GM06990 (cell line): ENCODE measurements around the gene NOTO.

Experiments used
- DNase-seq: peaks from one replicate; pipeline ENCODE4 v3.0.0-alpha.2; 2011; ENCODE audit not compliant: insufficient read length; ENCODE audit errors: extremely low read depth
- H3K27me3 ChIP-seq: replicated peaks from 2 replicates; pipeline ENCODE4 v1.6.0; 2011; ENCODE audit warnings: low read length; ENCODE audit not compliant: control insufficient read depth, insufficient read depth
- H3K36me3 ChIP-seq: 2 replicates; pipeline ENCODE4 v1.5.1; 2011; ENCODE audit warnings: low read length; ENCODE audit not compliant: control insufficient read depth, insufficient read depth
- H3K4me3 ChIP-seq: replicated peaks from 2 replicates; pipeline ENCODE4 v1.5.1; 2011; ENCODE audit warnings: low read depth, mild to moderate bottlenecking, control low read depth, low read length
- CTCF ChIP-seq: IDR thresholded peaks from 2 replicates; pipeline ENCODE4 v1.5.1; 2011; ENCODE audit warnings: low read length, control low read depth, mild to moderate bottlenecking, inconsistent platforms; ENCODE audit not compliant: insufficient read depth, poor library complexity, severe bottlenecking

The NOTO gene

GRCh38 chr2:73235315-73236028, 33.1 kb downstream of the NOTO start:
- H3K4me3 ChIP-seq = peak overlapping the region; percentile 97
- no peaks in the 10 kb centered on the region for H3K27me3 ChIP-seq
- TF ChIP-seq CTCF = no peak
- peaks cover 9% of the 10 kb centered on the region for H3K36me3 ChIP-seq
- no peak for DNase-seq

GRCh38 chr2:73237168-73237567, 34.8 kb downstream of the NOTO start:
- H3K36me3 ChIP-seq = peaks cover 9% of the 10 kb centered on the region
- H3K4me3 ChIP-seq = no peak overlapping the region
- no peak for TF ChIP-seq CTCF
- H3K27me3 ChIP-seq = no peaks in the 10 kb centered on the region
- no peak for DNase-seq

DNA sequence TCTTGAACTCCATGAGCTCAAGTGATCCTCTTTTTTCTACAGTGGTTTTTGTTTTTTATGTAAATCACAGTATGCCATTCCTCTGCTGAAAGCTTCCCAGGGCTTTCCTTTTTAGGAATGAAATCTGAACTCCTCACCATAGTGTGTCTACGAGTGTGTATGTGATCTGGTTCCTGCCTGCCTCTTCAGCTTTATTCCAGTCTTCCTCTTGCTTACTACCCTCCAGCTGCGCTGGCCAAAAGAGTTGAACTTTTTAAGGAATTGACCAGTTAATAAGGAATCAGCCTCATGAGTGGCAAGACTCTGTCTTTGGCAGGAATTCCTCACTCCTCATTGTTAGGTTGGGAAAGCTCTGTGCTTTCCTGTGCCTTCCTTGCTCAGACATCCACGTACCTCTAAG, 35.8 kb downstream of the NOTO start:
- H3K27me3 ChIP-seq = no peaks in the 10 kb centered on the region
- TF ChIP-seq CTCF = no peak
- peaks cover 11% of the 10 kb centered on the region for H3K36me3 ChIP-seq
- H3K4me3 ChIP-seq = no peak overlapping the region
- no peak for DNase-seq

DNA sequence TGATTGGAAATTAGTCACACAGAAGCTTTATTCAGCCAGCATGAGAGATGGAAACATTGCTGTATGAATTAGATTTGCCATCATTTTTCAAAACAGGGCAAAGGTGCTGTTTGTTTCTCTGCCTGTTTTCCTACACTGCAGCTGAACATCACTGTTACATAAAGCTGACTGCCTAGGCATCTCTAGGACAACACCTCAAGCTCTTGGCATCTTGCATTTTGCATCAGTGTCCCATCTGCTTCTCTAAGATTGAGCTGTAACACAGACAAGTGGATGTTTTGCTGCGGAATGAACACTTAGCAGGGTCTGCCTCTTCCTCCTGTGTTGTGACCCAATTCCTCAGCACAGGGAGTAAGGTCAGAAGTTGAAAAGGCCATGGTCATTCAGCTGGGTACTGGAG, 36.6 kb downstream of the NOTO start:
- no peak for DNase-seq
- H3K27me3 ChIP-seq = no peaks in the 10 kb centered on the region
- TF ChIP-seq CTCF = no peak
- no peak overlapping the region for H3K4me3 ChIP-seq
- H3K36me3 ChIP-seq = peaks cover 15% of the 10 kb centered on the region

- peaks cover 22% of the 10 kb centered on the region for H3K36me3 ChIP-seq
- H3K4me3 ChIP-seq = no peak overlapping the region
- no peak for TF ChIP-seq CTCF
- no peaks in the 10 kb centered on the region for H3K27me3 ChIP-seq
- no peak for DNase-seq
Observed at GRCh38 chr2:73239776-73240175, 37.4 kb downstream of the NOTO start.
